ENCODE results near the gene MCUR1. TPM values are rescaled to one million over a fixed set of nuclear protein-coding genes. Genes with fewer than 3 reads are reported as not detected.

Gene MCUR1
- total and polyA plus RNA-seq, 4 donors = 20.6 to 52.2 (median 34.2) TPM

- 93% methylated on average over 3 of the region's 8 CpGs for WGBS (ENCODE audit: insufficient coverage)
- no peak for DNase-seq (ENCODE audit: low read depth in 4 of 6, low spot score in 6 of 6)
- H3K36me3 ChIP-seq (ENCODE audit: control insufficient read depth, insufficient read depth, low read length) = no peaks in the 10 kb centered on the region
- H3K4me1 ChIP-seq (ENCODE audit: control insufficient read depth, insufficient read depth, low read length) = no peaks in the 10 kb centered on the region
- no peak overlapping the region for H3K4me3 ChIP-seq (ENCODE audit: low read depth, low read length)
- H3K9me3 ChIP-seq (ENCODE audit: control insufficient read depth, insufficient read depth, low read length) = no peaks in the 10 kb centered on the region
- no peak overlapping the region for H3K27ac ChIP-seq (ENCODE audit: low read depth, low read length)
- no peaks in the 10 kb centered on the region for H3K27me3 ChIP-seq (ENCODE audit: control insufficient read depth, insufficient read depth, low read length)
Observed at GRCh38 chr6:13811627-13812358, 2.6 kb downstream of the MCUR1 start.

DNA sequence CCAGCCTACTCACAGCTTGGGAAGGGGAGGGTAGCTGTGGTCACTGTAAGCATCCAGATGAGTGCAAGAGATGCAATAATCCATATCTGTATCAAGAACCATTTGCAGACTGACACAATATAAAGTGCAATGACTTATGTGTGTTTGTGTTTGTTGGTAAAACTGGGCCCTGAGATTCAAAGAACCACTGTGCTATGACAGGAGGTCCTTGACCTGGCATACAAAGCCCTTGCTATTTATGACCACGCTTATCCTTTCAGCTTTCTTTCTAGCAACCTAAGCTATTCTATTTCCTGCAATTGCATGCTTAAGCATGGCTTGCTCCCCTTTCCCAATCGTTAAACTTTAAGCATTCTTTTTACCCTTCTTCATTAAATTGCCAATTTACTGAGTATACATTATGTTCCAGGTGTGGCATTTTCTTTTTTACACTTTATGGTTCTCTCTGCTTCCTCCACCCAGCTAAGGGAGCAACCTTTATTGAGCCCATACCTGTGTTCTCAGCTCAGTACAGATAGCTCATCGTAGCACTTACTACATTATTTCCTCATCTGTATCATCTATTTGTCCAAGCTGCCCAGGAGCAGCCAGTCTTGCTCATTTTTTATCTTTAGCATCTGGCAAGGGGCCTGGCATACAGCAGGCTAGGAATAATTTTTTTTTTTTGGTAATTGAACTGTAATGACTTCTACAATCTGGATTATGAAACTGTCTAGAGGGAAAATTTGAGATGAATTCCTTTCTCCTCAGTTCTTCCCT, 3.5 kb downstream of the MCUR1 start:
- WGBS (ENCODE audit: insufficient coverage) = 83% methylated on average over 2 of the region's 3 CpGs
- Histone ChIP-seq H3K4me1 (ENCODE audit: control insufficient read depth, insufficient read depth, low read length) (no peaks in the 10 kb centered on the region), H3K36me3 (ENCODE audit: control insufficient read depth, insufficient read depth, low read length) (peaks cover 2% of the 10 kb centered on the region), H3K4me3 (ENCODE audit: low read depth, low read length) (no peak overlapping the region), H3K9me3 (ENCODE audit: control insufficient read depth, insufficient read depth, low read length) (no peaks in the 10 kb centered on the region), H3K27ac (ENCODE audit: low read depth, low read length) (no peak overlapping the region), H3K27me3 (ENCODE audit: control insufficient read depth, insufficient read depth, low read length) (no peaks in the 10 kb centered on the region)
- peak in 1 of 6 donors; percentile 17 for DNase-seq (ENCODE audit: low read depth in 4 of 6, low spot score in 6 of 6)

DNA sequence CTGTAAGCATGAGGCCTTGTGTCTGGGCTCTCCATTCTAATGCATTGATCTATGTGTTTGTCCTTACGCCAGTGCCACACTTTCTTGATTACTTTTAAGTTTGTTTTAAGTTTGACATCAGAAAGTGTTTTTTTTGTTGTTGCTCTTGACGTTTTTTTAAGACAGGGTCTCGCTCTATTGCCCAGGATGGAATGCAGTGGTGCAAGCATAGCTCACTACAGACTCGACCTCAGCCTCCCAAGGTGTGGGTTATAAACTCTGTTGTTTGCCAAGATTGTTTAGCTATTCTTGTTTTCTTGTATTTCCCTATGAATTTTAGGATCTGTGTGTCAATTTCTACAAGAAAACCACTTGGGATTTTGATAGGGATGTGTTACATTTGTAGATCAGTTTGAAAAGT, 5.6 kb downstream of the MCUR1 start:
- 89% methylated on average over 3 of the region's 4 CpGs for WGBS (ENCODE audit: insufficient coverage)
- DNase-seq (ENCODE audit: low read depth in 4 of 6, low spot score in 6 of 6) = no peak
- H3K36me3 ChIP-seq (ENCODE audit: control insufficient read depth, insufficient read depth, low read length) = peaks cover 9% of the 10 kb centered on the region
- H3K27ac ChIP-seq (ENCODE audit: low read depth, low read length) = no peak overlapping the region
- no peaks in the 10 kb centered on the region for H3K27me3 ChIP-seq (ENCODE audit: control insufficient read depth, insufficient read depth, low read length)
- no peaks in the 10 kb centered on the region for H3K4me1 ChIP-seq (ENCODE audit: control insufficient read depth, insufficient read depth, low read length)
- no peaks in the 10 kb centered on the region for H3K9me3 ChIP-seq (ENCODE audit: control insufficient read depth, insufficient read depth, low read length)
- no peak overlapping the region for H3K4me3 ChIP-seq (ENCODE audit: low read depth, low read length)

- no peak overlapping the region for H3K4me3 ChIP-seq (ENCODE audit: low read depth, low read length)
- H3K4me1 ChIP-seq (ENCODE audit: control insufficient read depth, insufficient read depth, low read length) = no peaks in the 10 kb centered on the region
- WGBS (ENCODE audit: insufficient coverage) = no CpG with 5 or more reads among the region's 4 CpGs
- H3K9me3 ChIP-seq (ENCODE audit: control insufficient read depth, insufficient read depth, low read length) = no peaks in the 10 kb centered on the region
- no peaks in the 10 kb centered on the region for H3K27me3 ChIP-seq (ENCODE audit: control insufficient read depth, insufficient read depth, low read length)
- no peak for DNase-seq (ENCODE audit: low read depth in 4 of 6, low spot score in 6 of 6)
- no peak overlapping the region for H3K27ac ChIP-seq (ENCODE audit: low read depth, low read length)
- H3K36me3 ChIP-seq (ENCODE audit: control insufficient read depth, insufficient read depth, low read length) = peaks cover 11% of the 10 kb centered on the region
Observed at GRCh38 chr6:13807696-13808095, 6.7 kb downstream of the MCUR1 start.

GRCh38 chr6:13803581-13803980, 10.8 kb downstream of the MCUR1 start:
- Histone ChIP-seq H3K36me3 (ENCODE audit: control insufficient read depth, insufficient read depth, low read length) (peaks cover 30% of the 10 kb centered on the region), H3K27ac (ENCODE audit: low read depth, low read length) (no peak overlapping the region), H3K4me1 (ENCODE audit: control insufficient read depth, insufficient read depth, low read length) (no peaks in the 10 kb centered on the region), H3K9me3 (ENCODE audit: control insufficient read depth, insufficient read depth, low read length) (no peaks in the 10 kb centered on the region), H3K27me3 (ENCODE audit: control insufficient read depth, insufficient read depth, low read length) (no peaks in the 10 kb centered on the region), H3K4me3 (ENCODE audit: low read depth, low read length) (no peak overlapping the region)
- WGBS (ENCODE audit: insufficient coverage) = no CpG with 5 or more reads among the region's 4 CpGs
- DNase-seq (ENCODE audit: low read depth in 4 of 6, low spot score in 6 of 6) = no peak

GRCh38 chr6:13800615-13801014, 13.7 kb downstream of the MCUR1 start:
- H3K27ac ChIP-seq (ENCODE audit: low read depth, low read length) = no peak overlapping the region
- DNase-seq (ENCODE audit: low read depth in 4 of 6, low spot score in 6 of 6) = no peak
- WGBS (ENCODE audit: insufficient coverage) = 88% methylated on average over 1 of the region's 3 CpGs
- H3K9me3 ChIP-seq (ENCODE audit: control insufficient read depth, insufficient read depth, low read length) = no peaks in the 10 kb centered on the region
- no peaks in the 10 kb centered on the region for H3K4me1 ChIP-seq (ENCODE audit: control insufficient read depth, insufficient read depth, low read length)
- no peak overlapping the region for H3K4me3 ChIP-seq (ENCODE audit: low read depth, low read length)
- H3K27me3 ChIP-seq (ENCODE audit: control insufficient read depth, insufficient read depth, low read length) = no peaks in the 10 kb centered on the region
- peaks cover 26% of the 10 kb centered on the region for H3K36me3 ChIP-seq (ENCODE audit: control insufficient read depth, insufficient read depth, low read length)

DNA sequence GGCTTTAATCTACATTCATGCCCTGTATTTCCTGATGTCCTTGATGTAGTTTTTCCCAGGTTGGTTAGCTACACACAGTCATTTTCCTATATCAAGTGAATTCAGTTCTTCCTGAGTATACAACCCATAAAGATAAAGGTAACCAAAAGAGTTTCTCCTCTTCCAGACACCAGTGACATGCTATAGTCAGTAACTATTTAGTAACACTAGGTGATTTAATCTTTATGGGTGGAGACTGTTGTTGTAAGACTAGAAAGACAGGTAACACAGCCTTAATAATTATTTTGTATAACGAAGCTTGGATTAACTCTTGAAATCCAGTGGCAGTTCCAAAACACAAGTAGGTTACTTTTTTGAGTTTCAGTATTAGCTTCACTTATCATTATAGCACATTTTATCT, 17.6 kb downstream of the MCUR1 start:
- no peaks in the 10 kb centered on the region for H3K9me3 ChIP-seq (ENCODE audit: control insufficient read depth, insufficient read depth, low read length)
- H3K27ac ChIP-seq (ENCODE audit: low read depth, low read length) = no peak overlapping the region
- no peak for DNase-seq (ENCODE audit: low read depth in 4 of 6, low spot score in 6 of 6)
- H3K27me3 ChIP-seq (ENCODE audit: control insufficient read depth, insufficient read depth, low read length) = no peaks in the 10 kb centered on the region
- peaks cover 15% of the 10 kb centered on the region for H3K36me3 ChIP-seq (ENCODE audit: control insufficient read depth, insufficient read depth, low read length)
- H3K4me3 ChIP-seq (ENCODE audit: low read depth, low read length) = no peak overlapping the region
- no CpG with 5 or more reads among the region's 1 CpG for WGBS (ENCODE audit: insufficient coverage)
- H3K4me1 ChIP-seq (ENCODE audit: control insufficient read depth, insufficient read depth, low read length) = no peaks in the 10 kb centered on the region

DNA sequence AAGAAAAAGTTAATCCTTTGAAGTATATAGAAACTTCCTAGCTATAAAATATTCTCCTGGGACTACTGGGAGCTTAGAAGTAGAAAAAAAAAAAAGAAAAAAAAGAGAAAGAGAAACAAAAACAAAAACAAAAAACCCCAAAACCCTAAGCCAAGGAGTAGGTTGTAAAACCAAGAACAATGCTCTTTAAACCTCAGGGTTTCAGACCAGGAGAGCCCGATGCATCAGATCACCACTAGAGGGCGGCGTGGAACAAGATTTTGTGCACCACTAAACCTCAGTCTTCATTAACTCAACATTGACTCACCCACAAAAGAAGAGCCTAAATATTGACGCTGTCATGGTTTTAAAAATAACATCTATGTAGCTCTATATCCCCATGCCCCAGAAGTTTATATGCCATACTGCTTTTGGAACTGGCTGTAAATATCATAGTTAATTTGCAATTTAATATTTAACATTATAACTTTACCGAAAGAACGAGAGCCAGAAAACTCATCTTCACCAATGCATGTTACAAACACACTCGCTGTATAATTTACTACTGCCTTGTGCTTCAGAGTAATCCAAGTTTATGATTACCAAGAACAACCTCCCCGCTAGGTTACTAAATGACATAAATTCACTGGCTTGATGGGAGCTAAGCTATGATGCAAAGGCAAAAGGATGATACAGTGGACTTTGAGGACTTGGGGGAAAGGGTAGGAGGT, 19.2 kb downstream of the MCUR1 start:
- H3K4me1 ChIP-seq (ENCODE audit: control insufficient read depth, insufficient read depth, low read length) = no peaks in the 10 kb centered on the region
- H3K9me3 ChIP-seq (ENCODE audit: control insufficient read depth, insufficient read depth, low read length) = no peaks in the 10 kb centered on the region
- WGBS (ENCODE audit: insufficient coverage) = no CpG with 5 or more reads among the region's 8 CpGs
- peak in 4 of 6 donors; percentile 62 to 93 (median 80) for DNase-seq (ENCODE audit: low read depth in 4 of 6, low spot score in 6 of 6)
- H3K27me3 ChIP-seq (ENCODE audit: control insufficient read depth, insufficient read depth, low read length) = no peaks in the 10 kb centered on the region
- H3K4me3 ChIP-seq (ENCODE audit: low read depth, low read length) = no peak overlapping the region
- H3K36me3 ChIP-seq (ENCODE audit: control insufficient read depth, insufficient read depth, low read length) = peaks cover 10% of the 10 kb centered on the region
- no peak overlapping the region for H3K27ac ChIP-seq (ENCODE audit: low read depth, low read length)

GRCh38 chr6:13794184-13794583, 20.2 kb downstream of the MCUR1 start:
- 87% methylated on average over 3 of the region's 5 CpGs for WGBS (ENCODE audit: insufficient coverage)

More at GRCh38 chr6:13794184-13794583, 20.2 kb downstream of the MCUR1 start:
- Histone ChIP-seq H3K36me3 (ENCODE audit: control insufficient read depth, insufficient read depth, low read length) (peaks cover 8% of the 10 kb centered on the region), H3K4me1 (ENCODE audit: control insufficient read depth, insufficient read depth, low read length) (no peaks in the 10 kb centered on the region), H3K27me3 (ENCODE audit: control insufficient read depth, insufficient read depth, low read length) (no peaks in the 10 kb centered on the region), H3K27ac (ENCODE audit: low read depth, low read length) (no peak overlapping the region), H3K4me3 (ENCODE audit: low read depth, low read length) (no peak overlapping the region), H3K9me3 (ENCODE audit: control insufficient read depth, insufficient read depth, low read length) (no peaks in the 10 kb centered on the region)
- DNase-seq (ENCODE audit: low read depth in 4 of 6, low spot score in 6 of 6) = no peak
